ENCODE measurements around the gene PLPP1.

The PLPP1 gene

GRCh38 chr5:55387865-55388264, 146.9 kb downstream of the PLPP1 start:
- Histone ChIP-seq H3K4me3 (ENCODE audit: low read depth, low read length) (no peak overlapping the region), H3K4me1 (peaks cover 6% of the 10 kb centered on the region), H3K36me3 (peaks cover 49% of the 10 kb centered on the region), H3K9me3 (no peaks in the 10 kb centered on the region), H3K27me3 (no peaks in the 10 kb centered on the region)
- no peak for DNase-seq
- TF ChIP-seq, protein P1, sequence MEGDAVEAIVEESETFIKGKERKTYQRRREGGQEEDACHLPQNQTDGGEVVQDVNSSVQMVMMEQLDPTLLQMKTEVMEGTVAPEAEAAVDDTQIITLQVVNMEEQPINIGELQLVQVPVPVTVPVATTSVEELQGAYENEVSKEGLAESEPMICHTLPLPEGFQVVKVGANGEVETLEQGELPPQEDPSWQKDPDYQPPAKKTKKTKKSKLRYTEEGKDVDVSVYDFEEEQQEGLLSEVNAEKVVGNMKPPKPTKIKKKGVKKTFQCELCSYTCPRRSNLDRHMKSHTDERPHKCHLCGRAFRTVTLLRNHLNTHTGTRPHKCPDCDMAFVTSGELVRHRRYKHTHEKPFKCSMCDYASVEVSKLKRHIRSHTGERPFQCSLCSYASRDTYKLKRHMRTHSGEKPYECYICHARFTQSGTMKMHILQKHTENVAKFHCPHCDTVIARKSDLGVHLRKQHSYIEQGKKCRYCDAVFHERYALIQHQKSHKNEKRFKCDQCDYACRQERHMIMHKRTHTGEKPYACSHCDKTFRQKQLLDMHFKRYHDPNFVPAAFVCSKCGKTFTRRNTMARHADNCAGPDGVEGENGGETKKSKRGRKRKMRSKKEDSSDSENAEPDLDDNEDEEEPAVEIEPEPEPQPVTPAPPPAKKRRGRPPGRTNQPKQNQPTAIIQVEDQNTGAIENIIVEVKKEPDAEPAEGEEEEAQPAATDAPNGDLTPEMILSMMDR (IDR thresholded peaks at IDR 0.05; ENCODE audit: low read depth, low read length), result no peak

DNA sequence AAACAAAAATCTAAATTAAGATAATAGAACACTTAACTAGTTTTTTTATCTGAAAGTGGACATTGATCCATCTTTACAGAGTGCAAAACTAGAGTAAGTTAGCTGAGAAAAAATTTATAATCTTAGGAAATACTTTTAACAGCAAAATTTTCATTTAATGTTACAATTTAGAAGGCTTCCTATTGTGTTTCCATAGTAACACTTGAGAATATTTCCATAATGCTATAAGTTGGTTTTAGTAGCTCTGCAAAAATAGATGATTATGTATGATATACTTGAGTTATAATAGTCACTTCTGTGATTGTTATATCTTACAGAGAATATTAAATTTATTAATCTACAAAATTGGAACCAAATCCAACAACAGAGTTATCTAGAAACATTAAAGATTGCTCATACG, 148.4 kb downstream of the PLPP1 start:
- H3K27me3 ChIP-seq, result no peaks in the 10 kb centered on the region
- TF ChIP-seq, protein P1 (IDR thresholded peaks at IDR 0.05; ENCODE audit: low read depth, low read length), result no peak
- H3K4me1 ChIP-seq, result peaks cover 6% of the 10 kb centered on the region
- H3K9me3 ChIP-seq, result no peaks in the 10 kb centered on the region
- H3K4me3 ChIP-seq (ENCODE audit: low read depth, low read length), result no peak overlapping the region
- no peak for DNase-seq
- H3K36me3 ChIP-seq, result peaks cover 41% of the 10 kb centered on the region

DNA sequence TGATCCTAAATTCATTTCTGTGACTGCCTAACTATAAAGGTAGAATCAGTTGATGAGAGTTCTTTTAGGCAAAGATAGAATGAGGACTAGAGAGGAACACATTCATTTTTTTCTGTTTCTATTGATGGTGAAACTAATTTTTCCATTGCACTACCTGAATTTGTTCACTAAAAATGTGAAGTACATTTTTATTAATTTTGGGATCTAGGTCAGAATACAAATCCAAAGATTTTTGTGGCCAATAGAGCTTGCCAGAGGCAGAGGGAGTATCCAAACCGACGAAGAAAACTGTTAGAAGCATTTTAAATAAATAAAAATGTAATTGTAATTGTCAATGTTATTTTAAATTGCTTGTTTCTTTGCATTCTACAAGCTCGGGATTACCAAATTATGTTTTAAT, 148.9 kb downstream of the PLPP1 start:
- Histone ChIP-seq H3K9me3 (no peaks in the 10 kb centered on the region), H3K4me1 (peaks cover 6% of the 10 kb centered on the region), H3K27me3 (no peaks in the 10 kb centered on the region), H3K4me3 (ENCODE audit: low read depth, low read length) (no peak overlapping the region), H3K36me3 (peaks cover 36% of the 10 kb centered on the region)
- DNase-seq, result no peak
- TF ChIP-seq, protein P1 (IDR thresholded peaks at IDR 0.05; ENCODE audit: low read depth, low read length), result no peak

GRCh38 chr5:55385227-55385626, 149.5 kb downstream of the PLPP1 start:
- Histone ChIP-seq H3K9me3 (no peaks in the 10 kb centered on the region), H3K4me3 (ENCODE audit: low read depth, low read length) (no peak overlapping the region), H3K4me1 (peaks cover 2% of the 10 kb centered on the region), H3K36me3 (peaks cover 34% of the 10 kb centered on the region), H3K27me3 (no peaks in the 10 kb centered on the region)
- DNase-seq, result no peak
- TF ChIP-seq, protein P1 (IDR thresholded peaks at IDR 0.05; ENCODE audit: low read depth, low read length), result no peak

DNA sequence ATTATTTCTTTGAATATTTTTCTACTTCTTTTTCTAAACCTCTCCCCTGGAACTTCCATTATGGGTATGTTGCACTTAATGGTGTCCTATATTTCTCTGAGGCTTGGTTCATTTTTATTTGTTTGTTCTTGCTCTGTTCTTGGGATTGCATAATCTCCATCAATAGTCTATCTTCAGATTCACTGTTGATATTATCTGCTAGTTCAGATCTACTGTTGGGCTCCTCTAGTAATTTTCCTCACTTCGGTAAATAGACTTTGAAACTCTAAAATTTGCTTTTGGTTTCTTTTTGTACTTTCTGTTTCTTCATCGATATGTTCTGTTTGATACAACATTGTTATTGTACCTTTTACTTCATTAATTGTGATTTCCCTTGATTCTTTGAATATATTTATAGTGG, 150.7 kb downstream of the PLPP1 start:
- DNase-seq, result no peak
- Histone ChIP-seq H3K9me3 (no peaks in the 10 kb centered on the region), H3K4me3 (ENCODE audit: low read depth, low read length) (no peak overlapping the region), H3K27me3 (no peaks in the 10 kb centered on the region), H3K4me1 (no peaks in the 10 kb centered on the region; the same call in 1 of the 2 replicates), H3K36me3 (peaks cover 31% of the 10 kb centered on the region)
- TF ChIP-seq, protein P1 (IDR thresholded peaks at IDR 0.05; ENCODE audit: low read depth, low read length), result no peak

DNA sequence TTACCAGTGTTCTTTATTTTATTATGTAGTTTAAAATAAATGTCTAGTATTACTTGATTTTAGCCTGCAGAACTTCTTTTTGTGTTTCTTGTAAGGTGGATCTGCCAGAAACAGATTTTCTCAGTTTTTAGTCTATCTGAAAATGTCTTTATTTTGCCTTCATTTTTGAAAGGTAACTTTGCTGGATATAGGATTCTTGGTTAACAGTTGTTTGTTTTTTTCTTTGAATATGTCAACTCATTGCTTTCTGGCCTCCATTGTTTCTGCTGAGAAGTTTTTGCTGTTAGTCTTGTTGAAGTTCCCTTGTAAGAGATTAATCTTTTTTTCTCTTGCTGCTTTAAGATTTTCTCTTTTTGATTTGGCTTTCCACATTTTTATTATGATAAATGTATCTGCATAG, 151.5 kb downstream of the PLPP1 start:
- peaks cover 34% of the 10 kb centered on the region for H3K36me3 ChIP-seq
- no peaks in the 10 kb centered on the region for H3K9me3 ChIP-seq
- TF ChIP-seq, protein P1 (IDR thresholded peaks at IDR 0.05; ENCODE audit: low read depth, low read length), result no peak
- no peaks in the 10 kb centered on the region; the same call in 1 of the 2 replicates for H3K4me1 ChIP-seq
- DNase-seq, result no peak
- no peak overlapping the region for H3K4me3 ChIP-seq (ENCODE audit: low read depth, low read length)
- H3K27me3 ChIP-seq, result no peaks in the 10 kb centered on the region

Data from BE2C (cell line).